Nephron progenitor cell (in vitro differentiated cells): Measurements from ENCODE around the gene NTMT1.
A peak's percentile ranks its signal among the peaks of the same experiment; 100 is the strongest.

Source experiments
- DNase-seq: peaks from one replicate; pipeline ENCODE4 v3.0.0; 2021
- H3K27ac Mint-ChIP-seq: 2 replicates; pipeline ENCODE4 v1.8.0; 2021; ENCODE audit warnings: mild to moderate bottlenecking, moderate library complexity, mixed read lengths
- H3K27me3 Mint-ChIP-seq: 2 replicates; pipeline ENCODE4 v1.8.0; 2021; ENCODE audit warnings: mild to moderate bottlenecking, low read depth, mixed read lengths; ENCODE audit not compliant: poor library complexity
- H3K36me3 Mint-ChIP-seq: 2 replicates; pipeline ENCODE4 v1.8.0; 2021; ENCODE audit warnings: low read depth, mixed read lengths
- H3K4me1 Mint-ChIP-seq: 2 replicates; pipeline ENCODE4 v1.8.0; 2021; ENCODE audit warnings: mixed read lengths
- H3K4me3 Mint-ChIP-seq: 2 replicates; pipeline ENCODE4 v1.8.0; 2021; ENCODE audit warnings: mild to moderate bottlenecking, moderate library complexity, mixed read lengths
- H3K9me3 Mint-ChIP-seq: 2 replicates; pipeline ENCODE4 v1.8.0; 2021; ENCODE audit warnings: mild to moderate bottlenecking, moderate library complexity, mixed read lengths
- CTCF ChIP-seq: fragments of 200-600 bp; sonication (generic); IDR thresholded peaks from 2 replicates; pipeline ENCODE4 v1.5.0; 2021; ENCODE audit warnings: antibody characterized with exemption

The NTMT1 gene

GRCh38 chr9:129640086-129640870 lies 14.3 kb downstream of the NTMT1 start:
- H3K4me3 Mint-ChIP-seq: peak overlapping the region; percentile 88
- H3K36me3 Mint-ChIP-seq: peaks cover 18% of the 10 kb centered on the region
- peaks cover 35% of the 10 kb centered on the region for H3K4me1 Mint-ChIP-seq
- no peaks in the 10 kb centered on the region for H3K9me3 Mint-ChIP-seq
- DNase-seq: no peak
- H3K27me3 Mint-ChIP-seq: no peaks in the 10 kb centered on the region
- TF ChIP-seq CTCF: no peak
- H3K27ac Mint-ChIP-seq: no peak overlapping the region

GRCh38 chr9:129640871-129641749 lies 15.1 kb downstream of the NTMT1 start:
- H3K4me3 Mint-ChIP-seq: peak overlapping the region; percentile 88
- no peak for TF ChIP-seq CTCF
- H3K27me3 Mint-ChIP-seq: no peaks in the 10 kb centered on the region
- H3K4me1 Mint-ChIP-seq: peaks cover 41% of the 10 kb centered on the region
- peaks cover 12% of the 10 kb centered on the region for H3K36me3 Mint-ChIP-seq
- peak overlapping the region; percentile 85 for H3K27ac Mint-ChIP-seq
- H3K9me3 Mint-ChIP-seq: no peaks in the 10 kb centered on the region
- DNase-seq: no peak

GRCh38 chr9:129641750-129642585 lies 16.0 kb downstream of the NTMT1 start, which contains the start of gene ASB6:
Gene ASB6 (minus strand): TSS chr9:129642151. CDS start chr9:129641999, 152 bp downstream.
- Mint-ChIP-seq H3K36me3 (peaks cover 12% of the 10 kb centered on the region), H3K27ac (peak within 1 kb of the TSS; percentile 85), H3K4me1 (peaks cover 48% of the 10 kb centered on the region), H3K4me3 (peak within 1 kb of the TSS; percentile 88), H3K9me3 (no peaks in the 10 kb centered on the region), H3K27me3 (no peaks in the 10 kb centered on the region)
- peak; percentile 99 for TF ChIP-seq CTCF
- peak; percentile 100 for DNase-seq

- no peaks in the 10 kb centered on the region for H3K36me3 Mint-ChIP-seq
- peaks cover 66% of the 10 kb centered on the region for H3K4me1 Mint-ChIP-seq
- H3K4me3 Mint-ChIP-seq: no peak overlapping the region
- peaks cover 4% of the 10 kb centered on the region for H3K9me3 Mint-ChIP-seq
- DNase-seq: no peak
- H3K27me3 Mint-ChIP-seq: no peaks in the 10 kb centered on the region
- no peak overlapping the region for H3K27ac Mint-ChIP-seq
- no peak for TF ChIP-seq CTCF
These were observed 17.7 kb downstream of the NTMT1 start for GRCh38 chr9:129643706-129644105.

- DNase-seq: no peak
- no peak overlapping the region for H3K27ac Mint-ChIP-seq
- peaks cover 68% of the 10 kb centered on the region for H3K4me1 Mint-ChIP-seq
- H3K9me3 Mint-ChIP-seq: peaks cover 4% of the 10 kb centered on the region
- H3K27me3 Mint-ChIP-seq: no peaks in the 10 kb centered on the region
- no peak overlapping the region for H3K4me3 Mint-ChIP-seq
- no peaks in the 10 kb centered on the region for H3K36me3 Mint-ChIP-seq
- TF ChIP-seq CTCF: no peak
These were observed 18.4 kb downstream of the NTMT1 start for GRCh38 chr9:129644365-129644764.
